SU-DHL-6 (cell line): Measurements from ENCODE around the gene MLN.

Experiments used
- H2AFZ ChIP-seq: fragments of 200-600 bp; sonication (generic); 2 replicates; pipeline ENCODE4 v1.6.1; 2014; ENCODE audit warnings: low read depth, mild to moderate bottlenecking, moderate library complexity, mixed read lengths, antibody characterized with exemption, low read length; ENCODE audit not compliant: severe bottlenecking
- H3F3A ChIP-seq: fragments of 200-600 bp; shearing (Covaris generic); 2 replicates; pipeline ENCODE4 v1.6.0; 2016; ENCODE audit warnings: antibody characterized with exemption, mild to moderate bottlenecking; ENCODE audit not compliant: insufficient read depth
- H3K27ac ChIP-seq: fragments of 200-600 bp; sonication (generic); 2 replicates; pipeline ENCODE4 v1.5.1; 2016; ENCODE audit warnings: low read depth, mild to moderate bottlenecking, low read length, moderate library complexity, mixed read lengths
- H3K27me3 ChIP-seq: fragments of 200-600 bp; sonication (generic), shearing (Covaris generic); 2 replicates; pipeline ENCODE4 v1.6.0; 2014; ENCODE audit warnings: mild to moderate bottlenecking, low read length
- H3K36me3 ChIP-seq: fragments of 200-600 bp; sonication (generic); 2 replicates; pipeline ENCODE4 v1.6.1; 2014; ENCODE audit warnings: mild to moderate bottlenecking, low read length, mixed read lengths
- H3K4me2 ChIP-seq: fragments of 300-600, 200-600 bp; shearing (Covaris generic), sonication (generic); 2 replicates; pipeline ENCODE4 v1.6.0; 2014; ENCODE audit warnings: low read length, low read depth, mild to moderate bottlenecking; ENCODE audit not compliant: poor library complexity, severe bottlenecking
- H3K4me3 ChIP-seq: fragments of 200-600 bp; sonication (generic); 2 replicates; pipeline ENCODE4 v1.5.1; 2014; ENCODE audit warnings: antibody characterized with exemption, low read length, mild to moderate bottlenecking, mixed read lengths; ENCODE audit not compliant: insufficient read depth, poor library complexity, severe bottlenecking
- H3K79me2 ChIP-seq: fragments of 200-600 bp; sonication (generic); 2 replicates; pipeline ENCODE4 v1.6.1; 2014; ENCODE audit warnings: mild to moderate bottlenecking, low read length, moderate library complexity; ENCODE audit not compliant: insufficient read depth
- H3K9ac ChIP-seq: fragments of 200-600 bp; sonication (generic); 2 replicates; pipeline ENCODE4 v1.7.0; 2014; ENCODE audit warnings: mild to moderate bottlenecking, low read length
- H3K9me2 ChIP-seq: fragments of 200-600 bp; sonication (generic); replicated peaks from 2 replicates; pipeline ENCODE4 v1.6.1; 2014; ENCODE audit warnings: low read length; ENCODE audit not compliant: insufficient read depth
- H3K9me3 ChIP-seq: fragments of 200-600 bp; sonication (generic); 2 replicates; pipeline ENCODE4 v1.6.1; 2014; ENCODE audit warnings: low read length, mixed read lengths; ENCODE audit not compliant: insufficient read depth
- H4K20me1 ChIP-seq: fragments of 200-600 bp; sonication (generic); 2 replicates; pipeline ENCODE4 v1.6.1; 2014; ENCODE audit warnings: low read depth, mild to moderate bottlenecking, antibody characterized with exemption, low read length, moderate library complexity, mixed read lengths
- EZH2phosphoT487 ChIP-seq: fragments of 200-600 bp; sonication (generic), shearing (Covaris generic); conservative IDR thresholded peaks from 2 replicates; pipeline ENCODE4 v1.6.1; 2018; ENCODE audit warnings: mild to moderate bottlenecking, antibody characterized with exemption, low read length, moderate library complexity, mixed read lengths
- TF ChIP-seq, protein P1 (sequence below): fragments of 200-600 bp; sonication (generic); IDR thresholded peaks from one replicate; pipeline ENCODE4 v1.5.1; 2017; ENCODE audit warnings: antibody characterized with exemption, mild to moderate bottlenecking, low read length, moderate library complexity; ENCODE audit not compliant: insufficient read depth, poor library complexity, severe bottlenecking

The MLN gene

DNA sequence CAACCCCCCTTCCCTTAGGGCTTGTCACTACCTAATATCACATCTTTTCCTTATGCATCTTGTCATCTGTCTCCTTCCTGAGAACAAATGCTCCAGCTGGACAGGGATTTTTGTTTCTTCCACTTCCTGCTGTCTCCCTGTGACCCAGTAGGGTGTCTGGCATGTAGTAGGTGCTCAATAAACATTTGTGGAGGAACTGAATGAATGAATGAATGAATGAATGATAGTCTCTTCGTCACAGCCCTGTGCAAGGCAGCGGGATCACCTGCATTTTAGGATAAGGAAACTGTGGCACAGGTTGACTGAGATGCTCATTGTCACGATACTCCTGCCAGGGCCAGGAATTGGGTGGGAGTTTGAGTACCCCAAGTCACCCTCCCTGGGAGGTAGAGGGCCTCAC lies 29.0 kb downstream of the MLN start:
- Histone ChIP-seq H3K9me3 (no peaks in the 10 kb centered on the region), H4K20me1 (no peaks in the 10 kb centered on the region), H2AFZ (no peak overlapping the region), H3K4me3 (no peak overlapping the region), H3K9ac (no peak overlapping the region), H3K4me2 (no peak overlapping the region), H3K27ac (no peak overlapping the region), H3K36me3 (no peaks in the 10 kb centered on the region; the same call in 1 of the 2 replicates), H3K79me2 (no peaks in the 10 kb centered on the region), H3K9me2 (no peaks in the 10 kb centered on the region), H3K27me3 (no peaks in the 10 kb centered on the region), H3F3A (no peaks in the 10 kb centered on the region)
- TF ChIP-seq EZH2phosphoT487, result no peak
- TF ChIP-seq, protein P1, sequence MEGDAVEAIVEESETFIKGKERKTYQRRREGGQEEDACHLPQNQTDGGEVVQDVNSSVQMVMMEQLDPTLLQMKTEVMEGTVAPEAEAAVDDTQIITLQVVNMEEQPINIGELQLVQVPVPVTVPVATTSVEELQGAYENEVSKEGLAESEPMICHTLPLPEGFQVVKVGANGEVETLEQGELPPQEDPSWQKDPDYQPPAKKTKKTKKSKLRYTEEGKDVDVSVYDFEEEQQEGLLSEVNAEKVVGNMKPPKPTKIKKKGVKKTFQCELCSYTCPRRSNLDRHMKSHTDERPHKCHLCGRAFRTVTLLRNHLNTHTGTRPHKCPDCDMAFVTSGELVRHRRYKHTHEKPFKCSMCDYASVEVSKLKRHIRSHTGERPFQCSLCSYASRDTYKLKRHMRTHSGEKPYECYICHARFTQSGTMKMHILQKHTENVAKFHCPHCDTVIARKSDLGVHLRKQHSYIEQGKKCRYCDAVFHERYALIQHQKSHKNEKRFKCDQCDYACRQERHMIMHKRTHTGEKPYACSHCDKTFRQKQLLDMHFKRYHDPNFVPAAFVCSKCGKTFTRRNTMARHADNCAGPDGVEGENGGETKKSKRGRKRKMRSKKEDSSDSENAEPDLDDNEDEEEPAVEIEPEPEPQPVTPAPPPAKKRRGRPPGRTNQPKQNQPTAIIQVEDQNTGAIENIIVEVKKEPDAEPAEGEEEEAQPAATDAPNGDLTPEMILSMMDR, result no peak

DNA sequence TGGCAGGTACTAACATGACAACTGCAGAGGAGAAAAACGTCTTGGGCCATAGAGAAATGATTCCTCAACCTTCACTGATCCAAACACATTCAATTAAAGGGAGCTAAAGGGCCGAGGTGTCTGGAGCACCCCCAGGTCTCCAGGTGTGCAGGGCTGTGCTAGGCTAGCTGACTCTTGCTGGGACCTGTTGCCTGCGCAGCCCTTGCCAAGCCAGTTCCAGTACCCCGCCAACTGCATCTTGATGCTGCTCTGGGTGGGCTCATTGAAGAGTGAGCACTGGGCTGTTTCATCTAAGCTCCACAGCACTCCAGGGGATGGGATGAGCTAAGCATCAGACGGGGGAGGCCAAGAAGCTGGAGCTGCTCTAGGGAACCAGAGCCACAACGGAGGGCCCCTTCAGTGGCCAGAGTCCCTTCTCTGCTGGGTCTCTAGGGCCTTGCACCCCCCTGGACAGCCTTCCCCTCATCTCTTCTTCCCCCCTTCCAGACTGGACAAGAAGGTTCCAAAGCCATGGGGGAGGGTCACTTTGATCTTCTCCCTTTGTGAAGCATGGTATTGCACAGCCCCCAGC lies 30.8 kb downstream of the MLN start:
- no peak overlapping the region for H3K4me2 ChIP-seq
- H3K79me2 ChIP-seq, result no peaks in the 10 kb centered on the region
- H2AFZ ChIP-seq, result no peak overlapping the region
- H3K36me3 ChIP-seq, result no peaks in the 10 kb centered on the region
- no peaks in the 10 kb centered on the region for H3K27me3 ChIP-seq
- no peak overlapping the region for H3K27ac ChIP-seq
- H3K4me3 ChIP-seq, result no peak overlapping the region
- TF ChIP-seq, protein P1, result no peak
- no peak for TF ChIP-seq EZH2phosphoT487
- no peaks in the 10 kb centered on the region for H3F3A ChIP-seq
- H3K9ac ChIP-seq, result no peak overlapping the region
- H3K9me3 ChIP-seq, result no peaks in the 10 kb centered on the region
- no peaks in the 10 kb centered on the region for H4K20me1 ChIP-seq
- H3K9me2 ChIP-seq, result no peaks in the 10 kb centered on the region

- Histone ChIP-seq H3K4me3 (no peak overlapping the region), H4K20me1 (no peaks in the 10 kb centered on the region), H3K9me3 (no peaks in the 10 kb centered on the region), H3K79me2 (no peaks in the 10 kb centered on the region), H3K9ac (no peak overlapping the region), H3K4me2 (no peak overlapping the region), H2AFZ (no peak overlapping the region), H3K27me3 (no peaks in the 10 kb centered on the region), H3K27ac (no peak overlapping the region), H3K36me3 (no peaks in the 10 kb centered on the region), H3F3A (no peaks in the 10 kb centered on the region), H3K9me2 (no peaks in the 10 kb centered on the region)
- TF ChIP-seq, protein P1, result no peak
- no peak for TF ChIP-seq EZH2phosphoT487
These were observed 31.5 kb downstream of the MLN start for GRCh38 chr6:33772082-33772830.
